Measurements from ENCODE around the gene TRPM8. TPM values are rescaled to one million over a fixed set of nuclear protein-coding genes. Genes with fewer than 3 reads are reported as not detected.
"Not testable (repeated sequence)": the region's sequence is repeated elsewhere in the genome, so short reads cannot be mapped to it uniquely, and the experiment has no call there.

Gene TRPM8
- total RNA-seq, 1 donor from 2014 or later: not detected

DNA sequence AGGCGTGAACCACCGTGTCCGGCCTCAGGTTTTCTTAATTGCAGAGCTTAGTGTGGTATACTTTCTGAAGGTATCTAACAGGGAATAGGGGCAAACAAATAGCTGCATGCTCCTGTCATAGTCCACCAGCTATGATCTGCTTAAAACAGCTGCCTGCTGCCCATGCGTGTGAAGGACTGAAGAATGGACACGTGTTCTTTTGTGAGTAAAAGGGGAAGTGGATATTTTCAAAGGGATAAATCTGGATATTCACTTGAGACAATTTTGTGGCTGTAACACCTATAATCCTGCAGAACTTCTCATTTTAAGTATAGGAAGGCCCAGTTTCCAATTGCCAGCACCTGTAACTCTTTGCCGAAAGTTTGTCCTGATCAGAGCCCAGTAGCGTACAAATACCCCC lies 44.7 kb downstream of the TRPM8 start:
- Histone ChIP-seq H3K27me3 (no peaks in the 10 kb centered on the region), H3K4me3 (no peak overlapping the region), H3K9me3 (no peaks in the 10 kb centered on the region), H3K27ac (no peak overlapping the region), H3K4me1 (no peaks in the 10 kb centered on the region), H3K36me3 (no peaks in the 10 kb centered on the region)
- TF ChIP-seq, protein P1, sequence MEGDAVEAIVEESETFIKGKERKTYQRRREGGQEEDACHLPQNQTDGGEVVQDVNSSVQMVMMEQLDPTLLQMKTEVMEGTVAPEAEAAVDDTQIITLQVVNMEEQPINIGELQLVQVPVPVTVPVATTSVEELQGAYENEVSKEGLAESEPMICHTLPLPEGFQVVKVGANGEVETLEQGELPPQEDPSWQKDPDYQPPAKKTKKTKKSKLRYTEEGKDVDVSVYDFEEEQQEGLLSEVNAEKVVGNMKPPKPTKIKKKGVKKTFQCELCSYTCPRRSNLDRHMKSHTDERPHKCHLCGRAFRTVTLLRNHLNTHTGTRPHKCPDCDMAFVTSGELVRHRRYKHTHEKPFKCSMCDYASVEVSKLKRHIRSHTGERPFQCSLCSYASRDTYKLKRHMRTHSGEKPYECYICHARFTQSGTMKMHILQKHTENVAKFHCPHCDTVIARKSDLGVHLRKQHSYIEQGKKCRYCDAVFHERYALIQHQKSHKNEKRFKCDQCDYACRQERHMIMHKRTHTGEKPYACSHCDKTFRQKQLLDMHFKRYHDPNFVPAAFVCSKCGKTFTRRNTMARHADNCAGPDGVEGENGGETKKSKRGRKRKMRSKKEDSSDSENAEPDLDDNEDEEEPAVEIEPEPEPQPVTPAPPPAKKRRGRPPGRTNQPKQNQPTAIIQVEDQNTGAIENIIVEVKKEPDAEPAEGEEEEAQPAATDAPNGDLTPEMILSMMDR (IDR thresholded peaks at IDR 0.05): no peak
- ATAC-seq: no peak
- no peak for DNase-seq
- intact Hi-C loops (cut with DNase I): no loop called here

DNA sequence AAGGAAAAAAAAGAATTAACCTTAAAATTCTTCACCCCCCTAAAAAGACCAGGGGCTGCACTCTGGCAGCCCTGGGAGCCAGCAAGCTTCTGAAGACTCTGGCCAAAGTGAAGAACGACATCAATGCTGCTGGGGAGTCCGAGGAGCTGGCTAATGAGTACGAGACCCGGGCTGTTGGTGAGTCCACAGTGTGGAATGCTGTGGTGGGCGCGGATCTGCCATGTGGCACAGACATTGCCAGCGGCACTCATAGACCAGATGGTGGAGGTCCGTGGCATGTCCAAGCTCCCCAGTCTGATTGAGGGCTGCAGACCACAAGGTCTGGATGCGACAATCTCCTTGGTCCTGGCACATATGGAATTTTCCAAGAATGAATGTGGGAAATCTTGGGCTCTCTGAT lies 47.4 kb downstream of the TRPM8 start:
- TF ChIP-seq, protein P1 (IDR thresholded peaks at IDR 0.05): no peak
- H3K27ac ChIP-seq: no peak overlapping the region
- H3K27me3 ChIP-seq: no peaks in the 10 kb centered on the region
- no peaks in the 10 kb centered on the region for H3K4me1 ChIP-seq
- H3K4me3 ChIP-seq: no peak overlapping the region
- no peaks in the 10 kb centered on the region for H3K9me3 ChIP-seq
- ATAC-seq (no peak), DNase-seq (no peak)
- intact Hi-C loops (cut with DNase I): no loop called here
- no peaks in the 10 kb centered on the region for H3K36me3 ChIP-seq

DNA sequence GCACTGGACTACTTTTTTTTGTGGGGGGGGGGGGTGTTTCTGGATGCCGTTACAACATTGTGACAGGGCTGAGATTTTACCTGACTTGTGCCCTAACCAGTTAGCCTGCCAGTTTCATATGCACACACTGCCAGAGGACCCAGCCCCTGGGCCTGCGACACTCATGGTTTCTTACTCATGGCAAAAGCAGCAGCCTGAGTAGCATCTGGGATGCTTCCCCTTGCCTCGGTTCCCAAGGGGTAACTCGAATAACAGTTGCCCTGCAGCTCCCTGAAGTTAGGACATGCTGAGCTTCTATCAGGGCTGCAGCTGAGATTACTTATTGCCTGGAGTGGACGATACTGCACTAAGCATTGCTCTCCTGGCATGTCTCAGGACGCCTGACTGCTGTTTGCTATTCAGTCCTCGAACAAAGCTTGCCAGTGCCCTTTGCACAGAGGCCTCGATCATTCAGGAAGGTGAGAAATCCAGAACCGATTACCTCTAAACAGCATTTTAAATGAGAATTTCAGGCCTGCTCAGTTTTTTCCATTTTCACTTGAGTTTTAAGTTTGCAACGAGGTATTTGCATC lies 47.9 kb downstream of the TRPM8 start:
- intact Hi-C loops (cut with DNase I): no loop called here
- H3K9me3 ChIP-seq: no peaks in the 10 kb centered on the region
- ATAC-seq (no peak), DNase-seq (no peak)
- no peaks in the 10 kb centered on the region for H3K4me1 ChIP-seq
- no peaks in the 10 kb centered on the region for H3K27me3 ChIP-seq
- H3K36me3 ChIP-seq: no peaks in the 10 kb centered on the region
- TF ChIP-seq, protein P1 (IDR thresholded peaks at IDR 0.05): no peak
- no peak overlapping the region for H3K27ac ChIP-seq
- no peak overlapping the region for H3K4me3 ChIP-seq

DNA sequence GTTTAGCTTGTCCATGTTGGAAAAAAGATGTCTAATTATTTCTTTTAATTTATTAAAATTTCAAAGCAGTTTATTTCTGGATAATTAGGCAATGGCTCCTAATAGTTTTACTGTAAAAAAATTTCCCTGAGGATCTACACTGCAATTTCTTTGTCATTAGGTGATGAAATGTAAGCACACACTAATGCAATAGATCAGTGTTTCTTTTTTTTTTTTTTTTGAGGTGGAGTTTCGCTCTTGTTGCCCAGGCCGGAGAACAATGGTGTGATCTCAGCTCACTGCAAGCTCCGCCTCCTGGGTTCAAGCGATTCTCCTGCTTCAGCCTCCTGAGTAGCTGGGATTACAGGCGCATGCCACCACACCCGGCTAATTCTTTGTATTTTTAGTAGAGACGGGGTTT lies 48.5 kb downstream of the TRPM8 start:
- H3K4me1 ChIP-seq; H3K36me3 ChIP-seq; H3K4me3 ChIP-seq; ATAC-seq; H3K9me3 ChIP-seq; H3K27me3 ChIP-seq; H3K27ac ChIP-seq; intact Hi-C loops (cut with DNase I); DNase-seq: not testable (repeated sequence)

DNA sequence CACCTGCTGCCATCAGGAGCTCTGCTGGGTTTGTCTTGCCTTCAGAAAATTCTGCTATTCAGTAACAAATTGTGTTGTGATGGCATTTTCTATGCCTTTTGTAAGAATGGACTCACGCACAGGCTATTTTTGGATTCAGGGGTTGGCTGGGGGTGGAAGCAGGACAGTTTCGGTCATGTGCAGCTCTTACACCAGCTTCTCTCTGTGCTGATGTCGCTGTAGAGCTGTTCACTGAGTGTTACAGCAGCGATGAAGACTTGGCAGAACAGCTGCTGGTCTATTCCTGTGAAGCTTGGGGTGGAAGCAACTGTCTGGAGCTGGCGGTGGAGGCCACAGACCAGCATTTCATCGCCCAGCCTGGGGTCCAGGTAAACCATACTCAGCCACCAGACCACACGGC lies 49.2 kb downstream of the TRPM8 start:
- H3K4me1 ChIP-seq: no peaks in the 10 kb centered on the region

DNA sequence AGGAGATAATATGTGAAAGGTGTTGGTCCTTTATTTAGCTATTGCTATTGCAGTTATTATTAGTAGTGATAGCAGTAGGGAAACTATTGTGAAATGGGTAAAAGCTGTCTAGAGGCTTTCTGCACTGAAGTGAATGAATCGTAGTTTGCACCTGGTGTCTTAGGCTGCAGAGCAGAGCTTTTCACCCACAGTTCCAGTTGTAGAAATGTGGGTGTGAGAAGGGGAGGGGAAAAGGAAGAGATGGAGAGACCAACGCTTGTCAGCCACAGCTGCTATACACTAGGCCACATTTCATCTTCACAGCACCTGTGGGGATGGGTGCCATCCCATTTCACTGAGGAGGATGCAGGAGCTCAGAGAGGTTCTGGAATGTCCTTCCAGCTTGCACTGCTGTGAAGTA lies 50.0 kb downstream of the TRPM8 start:
- no peak for DNase-seq
- Histone ChIP-seq H3K4me3 (no peak overlapping the region), H3K4me1 (no peaks in the 10 kb centered on the region), H3K36me3 (no peaks in the 10 kb centered on the region), H3K27me3 (no peaks in the 10 kb centered on the region), H3K27ac (no peak overlapping the region), H3K9me3 (no peaks in the 10 kb centered on the region)
- intact Hi-C loops (cut with DNase I): no loop called here
- no peak for ATAC-seq
- TF ChIP-seq, protein P1 (IDR thresholded peaks at IDR 0.05): no peak

More for the DNA sequence above, 49.2 kb downstream of the TRPM8 start:
- H3K27ac ChIP-seq: no peak overlapping the region
- H3K36me3 ChIP-seq: no peaks in the 10 kb centered on the region
- intact Hi-C loops (cut with DNase I): no loop called here
- H3K9me3 ChIP-seq: no peaks in the 10 kb centered on the region
- no peaks in the 10 kb centered on the region for H3K27me3 ChIP-seq
- H3K4me3 ChIP-seq: no peak overlapping the region
- DNase-seq (no peak), ATAC-seq (no peak)
- TF ChIP-seq, protein P1 (IDR thresholded peaks at IDR 0.05): no peak

Measured in upper lobe of right lung (tissue), 1 donor.